Left ventricle myocardium inferior (tissue), 1 donor: ENCODE measurements around the gene PLXNA4. TPM values are rescaled to one million over a fixed set of nuclear protein-coding genes. Genes with fewer than 3 reads are reported as not detected.

ENCODE experiments used
- DNase-seq: peaks from one replicate; pipeline ENCODE4 v3.0.0-alpha.2; 2020
- H3K27ac ChIP-seq: fragments of 200-600 bp; replicated peaks from 2 replicates; pipeline ENCODE4 v1.8.0; 2021
- H3K27me3 ChIP-seq: fragments of 200-600 bp; 2 replicates; pipeline ENCODE4 v1.8.0; 2021; ENCODE audit warnings: low read depth
- H3K36me3 ChIP-seq: fragments of 200-600 bp; 2 replicates; pipeline ENCODE4 v1.8.0; 2021
- H3K4me1 ChIP-seq: fragments of 200-600 bp; 2 replicates; pipeline ENCODE4 v1.8.0; 2021
- H3K4me3 ChIP-seq: fragments of 200-600 bp; 2 replicates; pipeline ENCODE4 v1.8.0; 2021; ENCODE audit warnings: mild to moderate bottlenecking, moderate library complexity
- H3K9me3 ChIP-seq: fragments of 200-600 bp; replicated peaks from 2 replicates; pipeline ENCODE4 v1.8.0; 2021
- intact Hi-C: fragments of 100-400 bp; cut with micrococcal nuclease; formaldehyde crosslinking; loops from one replicate; pipeline ENCODE4 v1.11.0; 2022
- total RNA-seq: library from RNA; stranded (reverse); fragmentation: NEBNext Ultra II Directional; extraction: Animal tissue kit (Norgen Biotek cat#: 25700); gene quantifications from one replicate; pipeline ENCODE4 v1.2.1, GENCODE V29; 2021
- TF ChIP-seq, protein P1 (sequence below): fragments of 200-600 bp; IDR thresholded peaks from 2 replicates; pipeline ENCODE4 v1.8.0; 2021; ENCODE audit warnings: antibody characterized with exemption, mild to moderate bottlenecking, borderline replicate concordance
- donor health status: DM: no; HTN: yes; CAD: no; lungs with severe emphysema.

PLXNA4 gene
- total RNA-seq, 1 donor from 2014 or later: 18.1 TPM

DNA sequence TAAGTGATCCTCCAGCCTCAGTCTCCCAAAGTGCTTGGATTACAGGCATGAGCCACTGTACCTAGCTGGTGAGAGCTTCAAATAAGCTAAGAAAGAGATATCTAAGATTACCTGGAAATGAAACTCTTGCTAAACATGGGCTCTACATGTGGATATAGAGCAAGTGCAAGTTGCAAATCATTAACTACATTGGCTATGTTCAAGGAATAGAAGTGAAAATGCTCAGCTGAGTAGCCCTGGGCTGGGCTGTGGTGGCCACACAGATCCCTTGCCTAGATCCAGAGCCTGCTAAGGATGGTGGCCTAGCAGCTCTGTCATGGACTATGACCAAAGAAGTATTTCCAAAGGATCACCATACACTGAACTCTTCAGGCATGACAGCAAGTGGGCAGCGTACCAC is 209.3 kb downstream of the PLXNA4 start:
- peaks cover 6% of the 10 kb centered on the region for H3K4me1 ChIP-seq
- TF ChIP-seq, protein P1, sequence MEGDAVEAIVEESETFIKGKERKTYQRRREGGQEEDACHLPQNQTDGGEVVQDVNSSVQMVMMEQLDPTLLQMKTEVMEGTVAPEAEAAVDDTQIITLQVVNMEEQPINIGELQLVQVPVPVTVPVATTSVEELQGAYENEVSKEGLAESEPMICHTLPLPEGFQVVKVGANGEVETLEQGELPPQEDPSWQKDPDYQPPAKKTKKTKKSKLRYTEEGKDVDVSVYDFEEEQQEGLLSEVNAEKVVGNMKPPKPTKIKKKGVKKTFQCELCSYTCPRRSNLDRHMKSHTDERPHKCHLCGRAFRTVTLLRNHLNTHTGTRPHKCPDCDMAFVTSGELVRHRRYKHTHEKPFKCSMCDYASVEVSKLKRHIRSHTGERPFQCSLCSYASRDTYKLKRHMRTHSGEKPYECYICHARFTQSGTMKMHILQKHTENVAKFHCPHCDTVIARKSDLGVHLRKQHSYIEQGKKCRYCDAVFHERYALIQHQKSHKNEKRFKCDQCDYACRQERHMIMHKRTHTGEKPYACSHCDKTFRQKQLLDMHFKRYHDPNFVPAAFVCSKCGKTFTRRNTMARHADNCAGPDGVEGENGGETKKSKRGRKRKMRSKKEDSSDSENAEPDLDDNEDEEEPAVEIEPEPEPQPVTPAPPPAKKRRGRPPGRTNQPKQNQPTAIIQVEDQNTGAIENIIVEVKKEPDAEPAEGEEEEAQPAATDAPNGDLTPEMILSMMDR: no peak
- no peaks in the 10 kb centered on the region for H3K9me3 ChIP-seq
- no peaks in the 10 kb centered on the region for H3K36me3 ChIP-seq
- intact Hi-C loops: no loop called here
- H3K4me3 ChIP-seq: no peak overlapping the region
- no peak for DNase-seq
- no peaks in the 10 kb centered on the region for H3K27me3 ChIP-seq
- H3K27ac ChIP-seq: no peak overlapping the region

- intact Hi-C loops: no loop called here
- Histone ChIP-seq H3K4me1 (peaks cover 6% of the 10 kb centered on the region), H3K27ac (no peak overlapping the region), H3K4me3 (no peak overlapping the region), H3K27me3 (no peaks in the 10 kb centered on the region), H3K36me3 (no peaks in the 10 kb centered on the region), H3K9me3 (no peaks in the 10 kb centered on the region)
- DNase-seq: no peak
- TF ChIP-seq, protein P1: no peak
Measured at GRCh38 chr7:132364226-132364625, 212.0 kb downstream of the PLXNA4 start.

- no peaks in the 10 kb centered on the region for H3K4me1 ChIP-seq
- no peak for DNase-seq
- H3K4me3 ChIP-seq: no peak overlapping the region
- H3K9me3 ChIP-seq: no peaks in the 10 kb centered on the region
- H3K36me3 ChIP-seq: no peaks in the 10 kb centered on the region
- TF ChIP-seq, protein P1: no peak
- H3K27me3 ChIP-seq: no peaks in the 10 kb centered on the region
- intact Hi-C loops: no loop called here
- H3K27ac ChIP-seq: no peak overlapping the region
Measured at GRCh38 chr7:132362059-132362458, 214.2 kb downstream of the PLXNA4 start.

DNA sequence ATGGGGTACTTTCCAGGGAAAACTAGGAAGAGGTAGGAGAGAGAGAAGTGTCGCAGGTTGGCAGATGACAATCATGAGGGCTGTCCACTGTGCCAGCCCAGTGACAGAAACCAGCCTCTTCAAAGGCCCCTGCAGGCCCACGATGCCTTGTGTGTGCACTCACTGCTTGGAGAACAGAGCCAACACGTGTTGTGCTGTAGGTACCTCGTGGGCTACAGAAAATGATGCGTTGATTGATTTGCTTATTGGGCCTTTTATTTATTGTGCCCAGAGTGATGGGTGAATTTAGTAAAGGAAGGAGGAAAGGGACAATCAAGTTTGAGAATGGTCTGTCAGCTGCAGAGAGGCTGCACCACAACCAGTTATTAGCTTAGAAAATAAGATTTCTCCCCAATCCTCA is 215.1 kb downstream of the PLXNA4 start:
- no peak for DNase-seq
- Histone ChIP-seq H3K4me1 (no peaks in the 10 kb centered on the region), H3K36me3 (no peaks in the 10 kb centered on the region), H3K27me3 (no peaks in the 10 kb centered on the region), H3K4me3 (no peak overlapping the region), H3K9me3 (no peaks in the 10 kb centered on the region), H3K27ac (no peak overlapping the region)
- intact Hi-C loops: no loop called here
- TF ChIP-seq, protein P1: no peak

GRCh38 chr7:132359743-132360142 is 216.5 kb downstream of the PLXNA4 start:
- no peaks in the 10 kb centered on the region for H3K27me3 ChIP-seq
- no peak overlapping the region for H3K27ac ChIP-seq
- no peak overlapping the region for H3K4me3 ChIP-seq
- intact Hi-C loops: no loop called here
- no peaks in the 10 kb centered on the region for H3K36me3 ChIP-seq
- no peak for DNase-seq
- no peaks in the 10 kb centered on the region for H3K9me3 ChIP-seq
- no peaks in the 10 kb centered on the region for H3K4me1 ChIP-seq
- TF ChIP-seq, protein P1: no peak

- TF ChIP-seq, protein P1: no peak
- H3K4me3 ChIP-seq: no peak overlapping the region
- intact Hi-C loops: no loop called here
- peaks cover 19% of the 10 kb centered on the region for H3K4me1 ChIP-seq
- H3K27me3 ChIP-seq: no peaks in the 10 kb centered on the region
- H3K27ac ChIP-seq: no peak overlapping the region
- no peaks in the 10 kb centered on the region for H3K36me3 ChIP-seq
- DNase-seq: no peak
- no peaks in the 10 kb centered on the region for H3K9me3 ChIP-seq
Measured at GRCh38 chr7:132355048-132355447, 221.2 kb downstream of the PLXNA4 start.
